Neural cell (in vitro differentiated cells): ENCODE data around the gene RPS6KA5.

Experiments used
- CTCF ChIP-seq: fragments of 450-650 bp; IDR thresholded peaks from 2 replicates; pipeline ENCODE4 v1.5.1; 2014; ENCODE audit warnings: antibody characterized with exemption, mild to moderate bottlenecking, moderate library complexity; ENCODE audit not compliant: poor library complexity, severe bottlenecking
- EP300 ChIP-seq: fragments of 450-650 bp; conservative IDR thresholded peaks from 2 replicates; pipeline ENCODE4 v1.6.1; 2014; ENCODE audit warnings: antibody characterized with exemption, mild to moderate bottlenecking, moderate library complexity; ENCODE audit not compliant: poor library complexity, severe bottlenecking
- EZH2 ChIP-seq: fragments of 200-600, 300-800 bp; shearing (Covaris generic), sonication (generic); IDR thresholded peaks from 2 replicates; pipeline ENCODE4 v1.6.1; 2014; ENCODE audit warnings: antibody characterized with exemption, low read length, borderline replicate concordance, mild to moderate bottlenecking; ENCODE audit not compliant: insufficient read depth, poor library complexity, severe bottlenecking
- POLR2AphosphoS5 ChIP-seq: IDR thresholded peaks from 2 replicates; pipeline ENCODE4 v1.6.1; 2012
- SMC3 ChIP-seq: fragments of 450-650 bp; conservative IDR thresholded peaks from 2 replicates; pipeline ENCODE4 v1.6.1; 2014; ENCODE audit warnings: antibody characterized with exemption, mild to moderate bottlenecking, moderate library complexity; ENCODE audit not compliant: poor library complexity
- TF ChIP-seq, protein P1 (sequence below): IDR thresholded peaks from 2 replicates; pipeline ENCODE4 v1.6.1; 2012; ENCODE audit warnings: borderline replicate concordance

GRCh38 chr14:91016800-91017410, 43.5 kb downstream of the RPS6KA5 start:
- TF ChIP-seq EP300 (no peak), CTCF (no peak), SMC3 (no peak), POLR2AphosphoS5 (no peak), EZH2 (no peak)
- TF ChIP-seq, protein P1, sequence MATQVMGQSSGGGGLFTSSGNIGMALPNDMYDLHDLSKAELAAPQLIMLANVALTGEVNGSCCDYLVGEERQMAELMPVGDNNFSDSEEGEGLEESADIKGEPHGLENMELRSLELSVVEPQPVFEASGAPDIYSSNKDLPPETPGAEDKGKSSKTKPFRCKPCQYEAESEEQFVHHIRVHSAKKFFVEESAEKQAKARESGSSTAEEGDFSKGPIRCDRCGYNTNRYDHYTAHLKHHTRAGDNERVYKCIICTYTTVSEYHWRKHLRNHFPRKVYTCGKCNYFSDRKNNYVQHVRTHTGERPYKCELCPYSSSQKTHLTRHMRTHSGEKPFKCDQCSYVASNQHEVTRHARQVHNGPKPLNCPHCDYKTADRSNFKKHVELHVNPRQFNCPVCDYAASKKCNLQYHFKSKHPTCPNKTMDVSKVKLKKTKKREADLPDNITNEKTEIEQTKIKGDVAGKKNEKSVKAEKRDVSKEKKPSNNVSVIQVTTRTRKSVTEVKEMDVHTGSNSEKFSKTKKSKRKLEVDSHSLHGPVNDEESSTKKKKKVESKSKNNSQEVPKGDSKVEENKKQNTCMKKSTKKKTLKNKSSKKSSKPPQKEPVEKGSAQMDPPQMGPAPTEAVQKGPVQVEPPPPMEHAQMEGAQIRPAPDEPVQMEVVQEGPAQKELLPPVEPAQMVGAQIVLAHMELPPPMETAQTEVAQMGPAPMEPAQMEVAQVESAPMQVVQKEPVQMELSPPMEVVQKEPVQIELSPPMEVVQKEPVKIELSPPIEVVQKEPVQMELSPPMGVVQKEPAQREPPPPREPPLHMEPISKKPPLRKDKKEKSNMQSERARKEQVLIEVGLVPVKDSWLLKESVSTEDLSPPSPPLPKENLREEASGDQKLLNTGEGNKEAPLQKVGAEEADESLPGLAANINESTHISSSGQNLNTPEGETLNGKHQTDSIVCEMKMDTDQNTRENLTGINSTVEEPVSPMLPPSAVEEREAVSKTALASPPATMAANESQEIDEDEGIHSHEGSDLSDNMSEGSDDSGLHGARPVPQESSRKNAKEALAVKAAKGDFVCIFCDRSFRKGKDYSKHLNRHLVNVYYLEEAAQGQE, result no peak
